DND-41 (cell line): ENCODE results near the gene MX1.

Experiments used
- EZH2 ChIP-seq: IDR thresholded peaks from 3 replicates; pipeline ENCODE4 v1.6.1; 2012; ENCODE audit warnings: borderline replicate concordance, low read depth, mild to moderate bottlenecking, moderate library complexity, low read length, inconsistent platforms; ENCODE audit not compliant: severe bottlenecking
- TF ChIP-seq, protein P1 (sequence below): IDR thresholded peaks from 2 replicates; pipeline ENCODE4 v1.5.1; 2012; ENCODE audit warnings: borderline replicate concordance, low read length, moderate library complexity, mild to moderate bottlenecking; ENCODE audit not compliant: poor library complexity, severe bottlenecking; ENCODE audit errors: extremely low read depth

DNA sequence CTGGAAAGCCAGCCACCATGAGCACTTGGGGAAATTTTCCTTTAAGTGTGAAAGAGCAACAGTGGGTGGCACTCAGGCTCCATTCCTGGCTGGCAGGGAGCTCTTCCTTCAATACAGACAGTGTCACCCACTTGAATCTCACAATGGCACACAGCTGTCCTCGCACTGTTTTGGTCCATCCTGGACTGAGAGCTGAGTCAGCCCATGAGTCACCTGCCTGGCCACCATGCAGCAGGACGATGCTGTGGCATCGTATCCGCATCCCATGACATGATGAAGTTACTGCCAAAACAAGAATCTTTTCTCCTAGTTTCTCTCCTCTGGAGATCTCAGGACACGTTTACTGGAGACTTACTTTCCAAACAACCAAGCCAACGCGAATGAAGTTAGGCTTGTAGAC is 75.9 kb downstream of the MX1 start:
- TF ChIP-seq, protein P1, sequence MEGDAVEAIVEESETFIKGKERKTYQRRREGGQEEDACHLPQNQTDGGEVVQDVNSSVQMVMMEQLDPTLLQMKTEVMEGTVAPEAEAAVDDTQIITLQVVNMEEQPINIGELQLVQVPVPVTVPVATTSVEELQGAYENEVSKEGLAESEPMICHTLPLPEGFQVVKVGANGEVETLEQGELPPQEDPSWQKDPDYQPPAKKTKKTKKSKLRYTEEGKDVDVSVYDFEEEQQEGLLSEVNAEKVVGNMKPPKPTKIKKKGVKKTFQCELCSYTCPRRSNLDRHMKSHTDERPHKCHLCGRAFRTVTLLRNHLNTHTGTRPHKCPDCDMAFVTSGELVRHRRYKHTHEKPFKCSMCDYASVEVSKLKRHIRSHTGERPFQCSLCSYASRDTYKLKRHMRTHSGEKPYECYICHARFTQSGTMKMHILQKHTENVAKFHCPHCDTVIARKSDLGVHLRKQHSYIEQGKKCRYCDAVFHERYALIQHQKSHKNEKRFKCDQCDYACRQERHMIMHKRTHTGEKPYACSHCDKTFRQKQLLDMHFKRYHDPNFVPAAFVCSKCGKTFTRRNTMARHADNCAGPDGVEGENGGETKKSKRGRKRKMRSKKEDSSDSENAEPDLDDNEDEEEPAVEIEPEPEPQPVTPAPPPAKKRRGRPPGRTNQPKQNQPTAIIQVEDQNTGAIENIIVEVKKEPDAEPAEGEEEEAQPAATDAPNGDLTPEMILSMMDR = no peak
- no peak for TF ChIP-seq EZH2
